HAP-1 (cell line): Measurements from ENCODE around the gene FZR1.

ENCODE experiments used
- DNase-seq, 2 experiments: peaks; one replicate each; pipeline ENCODE4 v3.0.0-alpha.2; 2016 to 2020; ENCODE audit warnings: low spot score in 2 of 2
- H3K27me3 ChIP-seq: fragments of 250-450 bp; sonication (Bioruptor Pico); 2 replicates; pipeline ENCODE4 v1.5.1; 2020; ENCODE audit warnings: low read depth, mild to moderate bottlenecking, moderate library complexity
- H3K36me3 ChIP-seq: fragments of 250-450 bp; sonication (Bioruptor Pico); replicated peaks from 2 replicates; pipeline ENCODE4 v1.5.1; 2020; ENCODE audit warnings: mild to moderate bottlenecking
- H3K4me1 ChIP-seq: fragments of 250-450 bp; sonication (Bioruptor Pico); 2 replicates; pipeline ENCODE4 v1.5.1; 2020; ENCODE audit warnings: mild to moderate bottlenecking
- H3K4me3 ChIP-seq: fragments of 250-450 bp; sonication (Bioruptor Pico); 2 replicates; pipeline ENCODE4 v1.5.1; 2020; ENCODE audit warnings: mild to moderate bottlenecking, moderate library complexity
- H3K9me3 ChIP-seq: fragments of 250-450 bp; sonication (Bioruptor Pico); 2 replicates; pipeline ENCODE4 v1.5.1; 2020; ENCODE audit warnings: mild to moderate bottlenecking, moderate library complexity
- in situ Hi-C: fragments of 300-500 bp; cut with MboI; formaldehyde crosslinking; loops from 3 replicates; pipeline ENCODE4 v1.14.3; 2020; ENCODE audit warnings: low sequenced_read_pairs, inconsistent platforms, mixed read lengths

The FZR1 gene

GRCh38 chr19:3479177-3479833 is 26.8 kb upstream of the FZR1 start:
- no peak overlapping the region for H3K4me3 ChIP-seq
- H3K36me3 ChIP-seq: no peaks in the 10 kb centered on the region
- in situ Hi-C loops: no loop called here
- no peaks in the 10 kb centered on the region for H3K9me3 ChIP-seq
- DNase-seq: peak; percentile 20 to 73
- no peaks in the 10 kb centered on the region for H3K27me3 ChIP-seq
- H3K4me1 ChIP-seq: no peaks in the 10 kb centered on the region

- in situ Hi-C loops: no loop called here
These were observed 26.3 kb upstream of the FZR1 start for GRCh38 chr19:3479834-3480215.

GRCh38 chr19:3480383-3481091 is 25.6 kb upstream of the FZR1 start, which contains the start of gene SMIM24:
TSS of gene SMIM24 (minus strand) at chr19:3480525. CDS start at chr19:3480463, 62 bp downstream.
- no peak within 1 kb of the TSS for H3K4me3 ChIP-seq
- DNase-seq: no peak
- no peaks in the 10 kb centered on the region for H3K27me3 ChIP-seq
- no peaks in the 10 kb centered on the region for H3K4me1 ChIP-seq
- in situ Hi-C loops: no loop called here
- no peaks in the 10 kb centered on the region for H3K9me3 ChIP-seq
- H3K36me3 ChIP-seq: no peaks in the 10 kb centered on the region

More at GRCh38 chr19:3479834-3480215, 26.3 kb upstream of the FZR1 start:
- no peaks in the 10 kb centered on the region for H3K4me1 ChIP-seq
- no peak overlapping the region for H3K4me3 ChIP-seq
- H3K27me3 ChIP-seq: no peaks in the 10 kb centered on the region
- no peaks in the 10 kb centered on the region for H3K36me3 ChIP-seq
- peak in 1 of 2 experiments; percentile 62 for DNase-seq
- no peaks in the 10 kb centered on the region for H3K9me3 ChIP-seq

DNA sequence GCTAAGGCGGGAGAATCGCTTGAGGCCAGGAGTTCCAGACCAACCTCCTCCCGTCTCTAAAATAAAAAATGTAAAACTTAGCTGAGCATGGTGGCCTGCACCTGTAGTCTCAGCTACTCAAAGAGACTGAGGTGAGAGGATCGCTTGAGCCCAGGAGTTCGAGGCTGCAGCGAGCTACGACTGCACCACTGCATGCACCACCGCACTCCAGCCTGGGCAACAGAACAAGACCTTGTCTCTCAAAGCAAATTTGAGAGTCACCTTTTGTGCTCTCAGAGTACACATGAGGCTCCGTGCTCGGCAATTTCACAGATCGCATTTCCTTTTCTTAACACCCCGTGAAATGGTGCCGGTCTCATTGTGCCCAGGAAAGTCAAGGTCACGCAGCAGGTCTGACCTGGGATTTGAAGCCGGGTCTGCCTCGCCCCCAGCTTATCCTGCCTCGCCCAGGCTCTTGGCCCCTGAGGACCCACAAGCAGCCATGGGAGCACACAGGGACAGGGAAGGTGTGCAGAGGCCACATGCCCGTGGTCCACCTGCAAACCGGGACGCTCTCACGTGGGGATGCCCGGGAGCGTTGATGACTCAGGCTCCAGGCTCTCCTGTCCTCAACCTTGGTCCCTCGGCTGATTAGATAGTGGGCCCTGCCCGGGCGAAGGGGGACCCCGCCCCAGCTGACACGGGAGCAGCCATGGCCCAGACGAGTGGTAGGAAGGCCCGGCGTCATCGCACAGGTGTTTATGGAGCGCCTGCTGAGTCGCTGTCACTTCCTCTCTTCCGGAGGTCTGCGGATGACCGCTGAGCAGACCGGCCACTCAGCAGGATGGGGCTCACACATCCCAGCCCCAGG is 24.6 kb upstream of the FZR1 start:
- Histone ChIP-seq H3K36me3 (no peaks in the 10 kb centered on the region), H3K4me1 (no peaks in the 10 kb centered on the region), H3K27me3 (no peaks in the 10 kb centered on the region), H3K4me3 (no peak overlapping the region), H3K9me3 (no peaks in the 10 kb centered on the region)
- in situ Hi-C loops: no loop called here
- no peak for DNase-seq

DNA sequence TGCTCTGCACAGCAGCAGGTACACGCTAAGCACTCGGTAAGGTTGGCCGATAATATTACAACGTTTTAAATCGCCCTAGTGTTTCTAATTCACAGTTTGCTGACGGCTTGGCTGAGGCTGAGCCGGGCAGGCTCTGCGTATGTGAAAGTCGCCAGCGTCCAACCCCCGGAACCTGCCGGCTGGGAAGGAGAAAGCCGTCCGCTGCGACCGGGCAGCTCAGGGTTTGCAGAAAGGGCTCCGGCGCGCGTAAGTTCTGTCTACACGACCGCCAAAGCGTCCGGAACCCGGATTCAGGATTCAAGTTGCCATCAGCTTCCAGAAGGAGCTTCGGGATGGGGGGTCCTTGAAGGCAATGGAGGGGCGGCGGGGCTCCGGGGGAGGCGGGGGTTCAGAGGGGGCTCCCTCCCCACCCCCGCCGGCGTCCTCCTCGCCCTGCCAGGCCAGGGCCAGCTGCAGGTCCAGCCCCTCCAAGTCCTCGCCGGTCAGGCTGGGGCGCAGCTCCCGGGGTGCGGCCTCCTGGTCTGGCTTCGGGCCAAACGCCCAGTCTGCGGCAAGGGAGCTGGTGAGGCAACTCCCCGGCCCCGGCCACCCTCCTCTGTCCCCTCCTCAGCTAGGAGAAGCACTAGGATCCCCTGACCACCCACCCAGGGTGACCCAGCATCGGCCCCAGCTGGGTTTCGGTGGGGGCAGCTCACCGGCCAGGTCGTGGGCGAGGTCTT is 23.4 kb upstream of the FZR1 start:
- in situ Hi-C loops: no loop called here
- no peak for DNase-seq
- H3K9me3 ChIP-seq: no peaks in the 10 kb centered on the region

GRCh38 chr19:3483226-3483628 is 22.9 kb upstream of the FZR1 start, which contains the start of gene SMIM44:
TSS of gene SMIM44 (minus strand) at chr19:3483441. CDS start at chr19:3483403, 38 bp downstream.
- in situ Hi-C loops: no loop called here
- DNase-seq: no peak

More for the DNA sequence above, 23.4 kb upstream of the FZR1 start:
- no peaks in the 10 kb centered on the region for H3K4me1 ChIP-seq
- no peaks in the 10 kb centered on the region for H3K36me3 ChIP-seq
- no peaks in the 10 kb centered on the region for H3K27me3 ChIP-seq
- H3K4me3 ChIP-seq: no peak overlapping the region

DNA sequence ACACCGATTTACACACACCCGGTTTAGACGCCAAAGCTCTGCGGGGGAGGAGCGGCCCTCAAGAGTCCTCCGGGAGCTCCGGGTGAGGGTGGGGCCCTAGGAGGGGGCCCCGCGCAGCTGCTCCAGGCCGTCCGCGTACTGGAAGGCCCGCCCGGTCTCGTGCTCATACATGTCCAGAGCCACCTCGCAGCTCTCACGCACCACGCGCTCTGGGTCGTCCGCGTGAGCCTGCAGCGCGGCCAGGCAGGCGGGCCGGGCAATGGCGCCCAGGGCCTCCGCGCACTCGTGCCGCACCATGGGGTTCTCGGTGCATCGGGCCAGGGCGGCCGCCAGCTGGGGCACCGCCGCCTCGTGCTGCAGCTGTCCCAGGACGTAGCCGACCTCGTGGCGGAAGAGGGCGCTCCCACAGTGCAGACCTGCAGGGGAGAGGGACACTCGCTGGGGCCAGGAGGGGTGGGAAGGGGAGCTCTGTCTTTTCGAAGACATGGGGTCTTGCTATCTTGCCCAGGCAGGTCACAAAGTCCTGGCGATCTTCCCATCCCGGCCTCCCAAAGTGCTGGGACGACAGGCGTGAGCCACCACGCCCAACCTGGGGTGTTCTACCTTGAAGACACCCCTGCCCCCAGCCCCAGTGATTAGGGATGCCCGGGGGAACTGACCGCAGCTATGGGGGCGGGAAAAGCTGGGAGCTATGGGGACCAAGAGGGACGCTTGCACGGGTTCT is 14.6 kb upstream of the FZR1 start:
- Histone ChIP-seq H3K4me3 (no peak overlapping the region), H3K9me3 (no peaks in the 10 kb centered on the region), H3K27me3 (no peaks in the 10 kb centered on the region), H3K36me3 (peaks cover 23% of the 10 kb centered on the region), H3K4me1 (no peaks in the 10 kb centered on the region)
- in situ Hi-C loops: no loop called here
- DNase-seq: no peak

More at GRCh38 chr19:3483226-3483628, 22.9 kb upstream of the FZR1 start, which contains the start of gene SMIM44:
- Histone ChIP-seq H3K36me3 (no peaks in the 10 kb centered on the region), H3K4me3 (no peak within 1 kb of the TSS), H3K27me3 (no peaks in the 10 kb centered on the region), H3K9me3 (no peaks in the 10 kb centered on the region), H3K4me1 (no peaks in the 10 kb centered on the region)

- H3K36me3 ChIP-seq: peaks cover 26% of the 10 kb centered on the region
- H3K27me3 ChIP-seq: no peaks in the 10 kb centered on the region
- H3K4me3 ChIP-seq: no peak overlapping the region
- in situ Hi-C loops: no loop called here
- no peaks in the 10 kb centered on the region for H3K4me1 ChIP-seq
- DNase-seq: no peak
- no peaks in the 10 kb centered on the region for H3K9me3 ChIP-seq
These were observed 13.8 kb upstream of the FZR1 start for GRCh38 chr19:3492131-3492839.

DNA sequence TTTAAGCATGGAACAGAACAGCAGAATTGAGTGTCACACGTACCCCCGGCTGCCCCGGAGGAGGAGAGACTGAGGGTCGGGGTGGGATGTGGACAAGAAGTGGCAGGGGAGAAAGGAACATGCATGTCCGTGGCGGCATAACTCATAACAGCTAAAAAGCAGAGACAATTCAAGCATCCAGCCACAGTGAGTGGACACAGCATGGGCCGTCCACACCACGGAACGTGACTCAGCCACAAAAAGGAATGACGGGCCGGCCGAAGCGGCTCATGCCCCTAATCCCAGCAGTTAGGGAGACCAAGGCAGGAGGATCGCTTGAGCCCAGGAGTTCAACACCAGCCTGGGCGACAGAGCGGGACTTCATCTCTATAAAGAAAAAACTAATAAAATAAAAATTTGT is 13.2 kb upstream of the FZR1 start:
- Histone ChIP-seq H3K4me1 (no peaks in the 10 kb centered on the region), H3K4me3 (no peak overlapping the region), H3K36me3 (peaks cover 26% of the 10 kb centered on the region), H3K9me3 (no peaks in the 10 kb centered on the region), H3K27me3 (no peaks in the 10 kb centered on the region)
- DNase-seq: no peak
- in situ Hi-C loops: no loop called here

- in situ Hi-C loops: no loop called here
- no peak for DNase-seq
- Histone ChIP-seq H3K9me3 (no peaks in the 10 kb centered on the region), H3K27me3 (no peaks in the 10 kb centered on the region), H3K4me3 (no peak overlapping the region), H3K4me1 (no peaks in the 10 kb centered on the region), H3K36me3 (peaks cover 26% of the 10 kb centered on the region)
These were observed 12.5 kb upstream of the FZR1 start for GRCh38 chr19:3493651-3494050.

DNA sequence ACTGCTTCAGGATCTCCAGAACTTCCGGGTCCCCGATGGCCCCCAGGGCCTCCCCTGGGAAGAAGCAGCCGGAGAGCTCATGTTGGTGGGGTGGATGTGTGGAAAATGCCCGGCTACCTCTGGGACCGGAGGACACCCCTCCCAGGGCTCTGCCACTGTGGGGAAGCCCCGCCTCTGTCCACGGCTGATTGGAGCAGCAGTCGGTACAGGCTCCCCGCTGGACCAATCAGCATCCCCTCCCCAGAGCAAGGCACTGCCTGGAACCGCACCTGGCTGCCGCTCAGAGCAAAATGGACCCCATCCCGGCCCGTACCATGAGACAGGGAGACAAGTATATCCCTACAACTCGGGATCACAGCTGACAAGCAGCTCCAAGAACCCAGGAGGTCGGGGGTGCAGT is 12.1 kb upstream of the FZR1 start:
- Histone ChIP-seq H3K4me1 (peaks cover under 1% of the 10 kb centered on the region; the same call in 1 of the 2 replicates), H3K27me3 (no peaks in the 10 kb centered on the region), H3K4me3 (no peak overlapping the region), H3K9me3 (no peaks in the 10 kb centered on the region), H3K36me3 (peaks cover 26% of the 10 kb centered on the region)
- in situ Hi-C loops: no loop called here
- peak in 1 of 2 experiments; percentile 62 for DNase-seq

DNA sequence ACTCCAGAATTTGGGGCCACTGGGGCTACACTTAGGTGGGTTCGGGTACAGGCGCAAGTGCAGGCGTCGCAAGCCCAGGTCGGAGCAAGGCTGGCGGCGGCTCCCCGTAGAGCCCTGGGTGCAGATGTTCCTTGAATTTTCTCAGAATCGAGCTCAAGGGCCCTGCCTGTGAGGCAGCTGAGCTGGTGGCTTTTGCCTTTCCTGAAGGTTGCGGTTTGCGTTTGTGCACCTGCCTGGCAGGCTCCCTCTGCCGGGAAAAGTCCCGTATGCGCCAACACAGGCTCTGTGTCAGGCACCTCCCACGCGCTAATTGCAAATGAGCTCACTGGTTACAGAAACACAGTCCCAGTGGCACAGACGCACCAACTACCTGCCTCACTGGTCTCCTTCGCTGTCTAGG is 11.6 kb upstream of the FZR1 start:
- Histone ChIP-seq H3K27me3 (no peaks in the 10 kb centered on the region), H3K4me1 (peaks cover 5% of the 10 kb centered on the region; the same call in 1 of the 2 replicates), H3K36me3 (peaks cover 26% of the 10 kb centered on the region), H3K9me3 (no peaks in the 10 kb centered on the region), H3K4me3 (no peak overlapping the region)
- in situ Hi-C loops: no loop called here
- no peak for DNase-seq
